ENCODE data around the gene CHST11.

CHST11 gene

DNA sequence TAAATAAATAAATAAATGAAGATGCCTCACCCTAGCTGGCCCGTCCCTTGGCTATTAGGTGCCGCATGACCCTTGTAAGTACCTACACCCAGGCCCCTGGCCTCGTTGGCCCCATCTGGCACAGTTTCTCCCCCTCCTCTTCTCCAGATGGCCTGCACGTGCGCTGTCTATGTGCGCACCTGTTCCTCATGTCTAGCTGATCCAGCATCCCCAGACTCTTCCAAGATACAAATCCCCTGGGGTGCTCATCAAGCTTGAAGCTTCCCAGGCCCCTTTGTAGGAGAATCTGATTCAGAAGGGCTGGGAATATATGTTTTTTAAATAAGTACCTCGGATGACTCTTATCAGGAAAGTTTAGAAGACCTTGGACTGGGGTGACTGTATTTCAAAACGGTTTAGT is 133.3 kb downstream of the CHST11 start:
- no peak for TF ChIP-seq CTCF (IDR thresholded peaks at IDR 0.05; ENCODE audit: low read depth, low read length)
- H3K4me3 ChIP-seq (ENCODE audit: low read depth, low read length): no peak overlapping the region

DNA sequence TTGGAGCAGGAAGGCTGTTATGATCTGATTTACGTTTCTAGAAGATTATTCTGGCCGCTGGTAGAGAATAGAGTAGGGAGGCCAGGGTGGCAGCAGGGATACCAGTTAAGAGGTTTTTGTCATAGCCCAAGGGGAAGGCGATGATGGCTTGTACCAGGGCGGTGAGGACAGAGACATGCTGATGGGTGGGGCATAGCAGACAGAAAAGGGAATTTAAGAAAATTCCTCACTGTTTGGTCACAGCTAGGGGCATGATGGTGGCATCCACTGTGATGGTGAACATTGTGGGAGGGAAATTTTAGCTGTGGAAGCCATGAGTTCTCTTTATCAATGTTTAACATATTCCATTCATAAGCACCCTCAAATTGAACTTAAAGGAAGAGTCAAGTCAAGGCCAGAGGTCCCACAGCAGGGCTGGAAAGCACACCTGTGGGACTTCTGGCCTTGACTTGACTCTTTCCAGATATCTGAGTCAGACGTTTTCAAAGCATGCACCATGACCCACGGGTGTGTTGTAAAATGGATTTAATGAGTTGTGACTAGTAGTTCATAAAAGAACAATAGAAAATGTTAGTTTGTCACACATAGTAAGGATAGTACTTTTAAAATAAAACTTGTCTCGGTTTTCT is 134.6 kb downstream of the CHST11 start:
- H3K4me3 ChIP-seq (ENCODE audit: low read depth, low read length): no peak overlapping the region
- no peak for TF ChIP-seq CTCF (IDR thresholded peaks at IDR 0.05; ENCODE audit: low read depth, low read length)

DNA sequence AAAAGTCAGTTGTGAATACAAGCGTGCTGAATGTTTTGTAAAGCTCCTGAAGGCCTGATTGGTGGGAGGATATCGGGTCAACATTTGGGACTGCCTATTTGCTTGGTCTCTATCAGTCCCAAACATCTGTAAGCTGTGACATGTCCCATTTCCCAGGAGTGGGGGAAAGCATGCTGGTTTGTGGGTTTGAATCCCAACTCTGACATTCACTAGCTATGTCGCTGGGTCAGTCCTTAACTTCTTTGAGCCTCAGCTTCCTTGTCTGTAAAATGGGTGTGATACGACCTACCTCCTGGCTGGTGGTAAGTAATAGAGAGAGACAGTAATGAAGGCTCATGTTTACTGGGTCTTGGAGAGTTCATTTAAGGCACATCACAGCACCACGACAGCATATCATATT is 136.7 kb downstream of the CHST11 start:
- H3K4me3 ChIP-seq (ENCODE audit: low read depth, low read length): no peak overlapping the region
- TF ChIP-seq CTCF (IDR thresholded peaks at IDR 0.05; ENCODE audit: low read depth, low read length): no peak

DNA sequence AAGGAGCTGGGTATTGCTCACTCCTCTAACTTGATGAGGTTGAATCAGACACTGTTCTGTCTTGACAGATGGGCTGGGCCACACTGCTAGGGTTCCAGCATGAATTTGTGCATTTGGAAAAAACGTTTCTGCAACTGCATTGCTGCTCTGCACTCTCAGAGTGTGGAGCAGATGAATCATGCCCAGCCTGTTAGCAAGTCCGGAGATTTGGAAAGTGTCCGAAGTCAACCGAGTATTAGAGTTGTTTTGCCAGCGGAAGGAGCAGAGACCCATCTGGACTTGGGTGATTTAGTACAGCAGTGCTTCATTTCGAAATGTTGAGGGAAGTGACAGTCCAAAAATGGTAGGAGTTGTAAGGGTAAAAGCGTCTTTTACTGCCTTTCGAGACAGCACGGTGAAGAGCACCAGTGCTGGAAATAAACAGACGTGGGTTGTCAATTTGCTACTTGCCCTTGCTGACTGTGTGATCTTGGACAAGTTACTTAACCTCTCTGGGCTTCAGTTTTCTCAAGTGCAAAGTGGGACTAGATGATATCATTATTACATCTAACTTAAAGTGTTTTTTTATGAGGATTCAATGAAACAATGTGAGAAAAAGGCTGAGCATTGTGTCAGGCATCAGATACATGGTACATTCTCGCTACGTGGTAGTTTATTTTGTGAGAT is 139.5 kb downstream of the CHST11 start:
- no peak for TF ChIP-seq CTCF (IDR thresholded peaks at IDR 0.05; ENCODE audit: low read depth, low read length)
- H3K4me3 ChIP-seq (ENCODE audit: low read depth, low read length): peak overlapping the region; percentile 38

DNA sequence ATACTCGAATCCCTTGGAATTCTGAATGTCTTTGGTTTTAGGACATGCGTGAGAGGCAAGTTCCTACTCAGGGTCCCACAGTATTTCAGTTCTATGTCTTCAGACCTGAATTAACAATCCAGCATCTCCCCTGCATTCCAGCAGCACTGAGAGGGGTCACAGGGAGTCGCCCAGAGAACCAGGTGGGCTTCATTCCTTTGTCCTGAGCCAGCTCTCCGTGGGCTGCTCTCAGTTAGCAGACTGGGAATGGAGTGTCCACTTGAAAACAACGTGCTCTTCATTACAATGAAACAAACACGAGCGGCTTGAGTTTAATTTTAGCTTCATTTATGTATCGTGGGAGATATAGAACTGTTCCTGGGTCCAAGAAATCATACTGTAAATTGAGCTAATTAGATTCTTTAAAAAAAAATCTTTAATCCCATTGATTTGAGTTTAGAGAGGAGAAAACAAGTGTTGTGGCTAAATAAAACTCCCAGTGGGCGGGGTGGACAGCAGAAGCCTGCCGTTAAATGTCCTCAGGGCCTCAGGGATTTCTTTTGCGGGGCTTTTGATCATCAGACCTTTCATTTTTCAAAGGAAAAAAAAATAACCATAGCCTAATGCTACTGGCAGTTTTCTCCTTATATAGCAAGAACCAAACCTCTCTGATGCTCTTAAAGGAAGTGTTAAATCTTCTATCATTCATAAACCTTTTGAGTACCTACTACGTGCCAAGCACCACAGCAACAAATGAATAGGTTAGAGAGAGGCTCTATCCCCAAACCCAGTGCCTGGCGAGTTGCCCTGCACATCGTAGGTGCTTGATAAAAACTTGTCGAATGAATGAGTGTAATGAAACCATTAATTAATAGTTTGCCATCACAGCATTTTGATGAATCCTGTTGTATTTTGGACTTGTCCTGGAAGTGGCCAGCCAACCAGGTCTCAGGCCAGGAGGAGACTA is 140.4 kb downstream of the CHST11 start:
- TF ChIP-seq CTCF (IDR thresholded peaks at IDR 0.05; ENCODE audit: low read depth, low read length): no peak
- no peak overlapping the region for H3K4me3 ChIP-seq (ENCODE audit: low read depth, low read length)

DNA sequence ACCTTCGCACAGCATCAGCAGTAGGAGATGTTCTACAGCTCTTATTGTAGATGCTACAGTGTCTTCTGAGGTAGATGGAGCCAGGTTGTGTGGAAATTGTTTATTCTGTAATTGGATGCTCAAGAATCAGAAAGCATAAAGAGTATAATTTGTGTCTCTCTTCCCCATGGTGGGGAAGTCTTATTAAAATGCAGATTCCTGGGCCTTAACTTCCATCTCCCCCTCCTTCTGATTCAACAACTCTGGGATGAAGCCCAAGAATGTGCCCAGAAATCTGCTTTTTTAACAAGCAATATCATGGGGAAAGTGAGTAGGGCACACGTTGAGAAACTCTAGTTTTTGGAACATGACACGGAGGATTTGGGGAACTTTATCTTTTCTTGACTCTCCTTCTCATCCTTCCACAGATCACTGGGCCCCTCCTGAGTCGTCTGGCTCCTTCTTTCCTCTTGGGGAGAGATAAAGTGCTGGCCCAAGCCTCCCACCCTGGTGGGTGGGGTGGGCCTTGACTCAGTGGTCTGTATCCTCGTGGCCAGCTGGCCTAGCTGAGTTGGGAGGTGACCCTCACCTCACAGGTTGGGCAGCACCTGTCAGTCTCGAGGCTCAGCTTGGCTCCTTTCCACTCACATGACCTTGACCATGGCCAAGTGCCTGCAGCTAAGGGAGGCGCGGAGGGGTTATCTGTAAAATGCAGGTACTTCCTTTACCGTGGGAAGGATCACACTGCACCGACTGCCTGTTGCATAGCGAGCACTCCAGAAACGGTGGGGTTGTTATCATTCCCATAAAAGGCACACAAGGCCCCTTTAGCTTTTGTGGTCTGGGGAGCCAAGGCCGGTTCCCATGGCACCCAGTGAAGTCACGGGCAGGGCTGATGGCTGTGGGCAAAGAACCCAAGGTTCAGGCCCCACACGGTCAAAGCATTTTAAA is 141.9 kb downstream of the CHST11 start:
- H3K4me3 ChIP-seq (ENCODE audit: low read depth, low read length): no peak overlapping the region
- TF ChIP-seq CTCF (IDR thresholded peaks at IDR 0.05; ENCODE audit: low read depth, low read length): no peak
